IMR-90 (cell line): ENCODE data around the gene ERH. TPM values are rescaled to one million over a fixed set of nuclear protein-coding genes. Genes with fewer than 3 reads are reported as not detected.

Source experiments
- ATAC-seq: fragments of 200-7000 bp; cut with Tn5 transposase; 2 replicates; pipeline ENCODE4 v1.9.1; 2020; ENCODE audit warnings: low read depth, mild to moderate bottlenecking, moderate library complexity
- Bru-seq: library from RNA; stranded (reverse); fragments of 400-500 nt; gene quantifications from one replicate; lab custom pipeline; 2021; lab: Mats Ljungman, UMichigan
- BruChase-seq, 2 experiments: library from RNA; stranded (reverse); fragments of 400-500 nt; gene quantifications; one replicate each; lab custom pipeline; 2021; lab: Mats Ljungman, UMichigan
- BruUV-seq: library from RNA; stranded (reverse); fragments of 400-500 nt; replicated peaks from 2 replicates; lab custom pipeline; 2021; lab: Mats Ljungman, UMichigan
- CTCF ChIA-PET: fragments of 300-600 bp; formaldehyde crosslinking; extraction: SDS; loops from one replicate; lab custom pipeline; 2021; ENCODE audit warnings: antibody characterized with exemption; lab: Yijun Ruan, JAX
- POLR2A ChIA-PET: fragments of 300-600 bp; sonication (Branson Sonifier 250); formaldehyde crosslinking; loops from one replicate; lab custom pipeline; 2022; ENCODE audit warnings: antibody characterized with exemption; ENCODE audit not compliant: unreplicated experiment; lab: Charles Lee
- DNase-seq: peaks from one replicate; pipeline ENCODE4 v3.0.0; 2013
- H2AFZ ChIP-seq: replicated peaks from 2 replicates; pipeline ENCODE3; 2013; ENCODE audit warnings: low read length, mild to moderate bottlenecking; ENCODE audit not compliant: poor library complexity
- H2AK5ac ChIP-seq: 2 replicates; pipeline ENCODE4 v1.6.1; 2013; ENCODE audit warnings: low read depth, low read length, inconsistent platforms
- H2AK9ac ChIP-seq: replicated peaks from 2 replicates; pipeline ENCODE3; 2013; ENCODE audit warnings: mild to moderate bottlenecking, low read depth, low read length, moderate library complexity; ENCODE audit not compliant: poor library complexity
- H2BK120ac ChIP-seq: 2 replicates; pipeline ENCODE4 v1.6.1; 2013; ENCODE audit warnings: low read depth, low read length, inconsistent platforms
- H2BK15ac ChIP-seq: 3 replicates; pipeline ENCODE4 v1.6.1; 2013; ENCODE audit warnings: low read depth, low read length, inconsistent platforms
- H2BK20ac ChIP-seq: 2 replicates; pipeline ENCODE4 v1.6.1; 2013; ENCODE audit warnings: low read depth, mild to moderate bottlenecking, inconsistent platforms, low read length, moderate library complexity
- H2BK5ac ChIP-seq: 2 replicates; pipeline ENCODE4 v1.6.1; 2013; ENCODE audit warnings: mild to moderate bottlenecking, low read depth, low read length, inconsistent platforms; ENCODE audit not compliant: poor library complexity, severe bottlenecking
- H3K14ac ChIP-seq: replicated peaks from 2 replicates; pipeline ENCODE4 v1.6.1; 2013; ENCODE audit warnings: low read depth, low read length, inconsistent platforms
- H3K18ac ChIP-seq: 2 replicates; pipeline ENCODE4 v1.6.1; 2013; ENCODE audit warnings: low read depth, low read length, control low read depth
- H3K23ac ChIP-seq: 2 replicates; pipeline ENCODE4 v1.6.1; 2013; ENCODE audit warnings: low read depth, low read length, inconsistent platforms
- H3K27ac ChIP-seq: 2 replicates; pipeline ENCODE4 v1.5.1; 2013; ENCODE audit warnings: mild to moderate bottlenecking, control low read depth, low read length; ENCODE audit not compliant: insufficient read depth
- H3K27me3 ChIP-seq: 2 replicates; pipeline ENCODE4 v1.6.1; 2013; ENCODE audit warnings: low read length; ENCODE audit not compliant: control insufficient read depth, insufficient read depth
- H3K36me3 ChIP-seq: 2 replicates; pipeline ENCODE4 v1.6.1; 2013; ENCODE audit warnings: low read length, mixed read lengths; ENCODE audit not compliant: control insufficient read depth, insufficient read depth
- H3K4ac ChIP-seq: 2 replicates; pipeline ENCODE4 v1.6.1; 2013; ENCODE audit warnings: low read depth, low read length, inconsistent platforms
- H3K4me1 ChIP-seq: 2 replicates; pipeline ENCODE4 v1.6.1; 2013; ENCODE audit warnings: low read length, mixed read lengths; ENCODE audit not compliant: control insufficient read depth, insufficient read depth
- H3K4me2 ChIP-seq: 2 replicates; pipeline ENCODE4 v1.6.1; 2013; ENCODE audit warnings: low read depth, mild to moderate bottlenecking, control low read depth, low read length, moderate library complexity
- H3K4me3 ChIP-seq: 2 replicates; pipeline ENCODE4 v1.5.1; 2013; ENCODE audit warnings: low read depth, mild to moderate bottlenecking, control low read depth, low read length, moderate library complexity; ENCODE audit not compliant: insufficient read depth
- H3K56ac ChIP-seq: 2 replicates; pipeline ENCODE4 v1.6.1; 2013; ENCODE audit warnings: low read length, inconsistent platforms; ENCODE audit not compliant: insufficient read depth; ENCODE audit errors: extremely low read depth
- H3K79me1 ChIP-seq, 2 experiments: 2 replicates each; pipeline ENCODE4 v1.6.1; 2013; ENCODE audit warnings: low read length in 2 of 2, inconsistent platforms in 1 of 2, low read depth in 1 of 2
- H3K9ac ChIP-seq: 2 replicates; pipeline ENCODE4 v1.6.1; 2013; ENCODE audit warnings: low read depth, low read length, control low read depth
- H3K9me1 ChIP-seq: 2 replicates; pipeline ENCODE4 v1.6.1; 2013; ENCODE audit warnings: low read length, inconsistent platforms; ENCODE audit not compliant: insufficient read depth
- H3K9me3 ChIP-seq: 2 replicates; pipeline ENCODE4 v1.6.1; 2013; ENCODE audit warnings: low read length; ENCODE audit not compliant: control insufficient read depth, insufficient read depth
- H4K20me1 ChIP-seq: 2 replicates; pipeline ENCODE4 v1.6.1; 2013; ENCODE audit warnings: low read length, inconsistent platforms; ENCODE audit not compliant: insufficient read depth
- H4K5ac ChIP-seq: 2 replicates; pipeline ENCODE4 v1.6.1; 2013; ENCODE audit warnings: mild to moderate bottlenecking, low read depth, low read length, control low read depth
- H4K8ac ChIP-seq, 2 experiments: 2 replicates each; pipeline ENCODE4 v1.6.1; 2013; ENCODE audit warnings: low read depth in 2 of 2, low read length in 2 of 2, control low read depth in 1 of 2, inconsistent platforms in 1 of 2
- H4K91ac ChIP-seq: 2 replicates; pipeline ENCODE4 v1.6.1; 2013; ENCODE audit warnings: low read depth, low read length, inconsistent platforms; ENCODE audit not compliant: insufficient read depth
- CEBPB ChIP-seq: IDR thresholded peaks from 2 replicates; pipeline ENCODE4 v1.6.1; 2012; ENCODE audit warnings: low read depth, low read length, improper control_type of control experiment
- FOS ChIP-seq: fragments of 150-350 bp; IDR thresholded peaks from 2 replicates; pipeline ENCODE4 v1.6.1; 2016; ENCODE audit warnings: low read depth, low read length
- MAFK ChIP-seq: IDR thresholded peaks from 2 replicates; pipeline ENCODE4 v1.6.1; 2012; ENCODE audit warnings: low read depth, low read length, improper control_type of control experiment
- MAZ ChIP-seq: IDR thresholded peaks from 2 replicates; pipeline ENCODE4 v1.6.1; 2012; ENCODE audit warnings: low read depth, mild to moderate bottlenecking, low read length, improper control_type of control experiment, moderate library complexity, borderline replicate concordance
- MXI1 ChIP-seq: IDR thresholded peaks from 2 replicates; pipeline ENCODE4 v1.6.1; 2012; ENCODE audit warnings: low read depth, mild to moderate bottlenecking, low read length, moderate library complexity, borderline replicate concordance
- NFE2L2 ChIP-seq: fragments of 150-350 bp; IDR thresholded peaks from 2 replicates; pipeline ENCODE4 v1.6.1; 2016; ENCODE audit warnings: low read depth, mild to moderate bottlenecking, low read length
- POLR2A ChIP-seq: IDR thresholded peaks from 2 replicates; pipeline ENCODE4 v1.6.1; 2012; ENCODE audit warnings: mild to moderate bottlenecking, low read depth, low read length
- RAD21 ChIP-seq: IDR thresholded peaks from 2 replicates; pipeline ENCODE4 v1.6.1; 2012; ENCODE audit warnings: low read length, improper control_type of control experiment
- RCOR1 ChIP-seq: IDR thresholded peaks from 2 replicates; pipeline ENCODE4 v1.6.1; 2012; ENCODE audit warnings: mild to moderate bottlenecking, low read length, improper control_type of control experiment; ENCODE audit not compliant: insufficient replicate concordance
- RFX5 ChIP-seq: IDR thresholded peaks from 2 replicates; pipeline ENCODE4 v1.8.0; 2012; ENCODE audit warnings: low read depth, mild to moderate bottlenecking, low read length, moderate library complexity
- SMC3 ChIP-seq: fragments of 150-350 bp; IDR thresholded peaks from 2 replicates; pipeline ENCODE4 v1.6.1; 2016; ENCODE audit warnings: low read depth, mild to moderate bottlenecking, antibody characterized with exemption, low read length, moderate library complexity
- USF2 ChIP-seq: fragments of 150-350 bp; IDR thresholded peaks from 2 replicates; pipeline ENCODE4 v1.6.1; 2017; ENCODE audit warnings: mild to moderate bottlenecking, antibody characterized with exemption, low read length, low read depth
- WGBS, 2 experiments: methylation state at CpG; one replicate each; pipeline versions ENCODE4 v1.1.5 to v1.1.7; 2013; ENCODE audit warnings: missing lambda C conversion rate in 2 of 2; ENCODE audit not compliant: insufficient read length in 1 of 2; ENCODE audit errors: extremely low coverage in 2 of 2; 5-methylcytosine and 5-hydroxymethylcytosine counted together
- dilution Hi-C: fragments of 300-500 bp; cut with HindIII; formaldehyde crosslinking; loops from one replicate; pipeline ENCODE4 v1.14.3; 2018; ENCODE audit warnings: low sequenced_read_pairs; ENCODE audit not compliant: unreplicated experiment
- in situ Hi-C: fragments of 300-500 bp; cut with MboI; formaldehyde crosslinking; loops from 3 replicates; pipeline ENCODE4 v1.14.3; 2019; ENCODE audit warnings: low sequenced_read_pairs, inconsistent platforms, mixed read lengths
- intact Hi-C: fragments of 100-400 bp; cut with micrococcal nuclease; formaldehyde crosslinking; loops from 2 replicates; pipeline ENCODE4 v1.10.0; 2022
- long read RNA-seq: library from polyadenylated mRNA; unstranded; transcript quantifications from one replicate; pipeline ENCODE4 v2.0.0, GENCODE V29; 2021; ENCODE audit not compliant: unreplicated experiment
- polyA plus RNA-seq, 3 experiments: library from polyadenylated mRNA; depleted of rRNA; stranded (reverse); fragments of >200 nt; gene quantifications; 2 replicates each; pipeline ENCODE4 v1.2.3, GENCODE V29; 2012; ENCODE audit warnings: low replicate concordance in 1 of 3
- total RNA-seq: library from RNA; depleted of rRNA; stranded (reverse); fragments of >200 nt; gene quantifications from 2 replicates; pipeline ENCODE4 v1.2.3, GENCODE V29; 2012; rRNA removed
- TF ChIP-seq, protein P1 (sequence below): conservative IDR thresholded peaks from 2 replicates; pipeline ENCODE4 v1.5.1; 2012; ENCODE audit warnings: mild to moderate bottlenecking, low read depth, low read length, improper control_type of control experiment

Gene ERH
- total RNA-seq (64.2 and 189 TPM in 2 replicates), polyA plus RNA-seq (2012; rRNA removed) (128 and 150 TPM in 2 replicates), Bru-seq, nascent RNA (percentile 89 among the genes with signal in this experiment), BruChase-seq, experiment 1, labeled RNA remaining after a 6-hour chase (percentile 75 among the genes with signal in this experiment), BruChase-seq, experiment 2, labeled RNA remaining after a 2-hour chase (percentile 68 among the genes with signal in this experiment)
- 69.6 and 77.4 TPM in 2 replicates for polyA plus RNA-seq (2012; cell fraction: cytosol; rRNA removed)
- polyA plus RNA-seq (2012; cell fraction: nucleus; rRNA removed; ENCODE audit: low replicate concordance), result 10.6 and 38.1 TPM in 2 replicates
- long read RNA-seq, transcript ERH-203 (4 exons, 1,124 nt), result major isoform, 22 of 28 reads
- long read RNA-seq, partial matches to known transcripts, result 1 of 28 reads
- long read RNA-seq, other reads (novel, unspliced or antisense), result 4 of 28 reads

GRCh38 chr14:69398053-69398817, at the start of gene ERH, which contains the start of gene SLC39A9:
Gene ERH (minus strand): TSS chr14:69398299. CDS start chr14:69398233, 66 bp downstream.
Gene SLC39A9 (plus strand): TSS chr14:69398692. CDS start chr14:69399370, 678 bp downstream.
- BruUV-seq, result no TSS peak
- Histone ChIP-seq H2BK20ac (peak within 1 kb of the TSS; percentile 66), H3K9ac (peak within 1 kb of the TSS; percentile 96), H2AFZ (peak within 1 kb of the TSS; percentile 84), H3K27ac (peak within 1 kb of the TSS; percentile 94), H3K36me3 (peaks cover 12% of the 10 kb centered on the region), H3K4ac (peak within 1 kb of the TSS; percentile 94), H3K79me1 (peaks cover 25 to 62% of the 10 kb centered on the region in 2 experiments), H3K23ac (peak within 1 kb of the TSS; percentile 96), H3K9me1 (peaks cover 9% of the 10 kb centered on the region), H4K20me1 (peaks cover 24% of the 10 kb centered on the region), H3K4me2 (peak within 1 kb of the TSS; percentile 87), H4K8ac (peak within 1 kb of the TSS; percentile 58 to 98), H2BK5ac (peak within 1 kb of the TSS; percentile 92), H2BK15ac (peak within 1 kb of the TSS; percentile 52; the same call in 1 of the 3 replicates), H3K56ac (peak within 1 kb of the TSS; percentile 98), H3K4me1 (peaks cover 1% of the 10 kb centered on the region; the same call in 1 of the 2 replicates), H3K18ac (peak within 1 kb of the TSS; percentile 84), H4K5ac (peak within 1 kb of the TSS; percentile 98), H3K14ac (peak within 1 kb of the TSS; percentile 95), H3K27me3 (no peaks in the 10 kb centered on the region), H2AK5ac (peak within 1 kb of the TSS; percentile 65), H2BK120ac (peak within 1 kb of the TSS; percentile 86), H4K91ac (peak within 1 kb of the TSS; percentile 95), H3K9me3 (no peaks in the 10 kb centered on the region), H2AK9ac (peak within 1 kb of the TSS; percentile 68), H3K4me3 (peak within 1 kb of the TSS; percentile 57)
- CTCF ChIA-PET, result interaction anchor here (0.6 to 1.0 kb wide), 2 partner anchors 15 to 269 kb away, joined by 3 read pairs; no protein-coding TSS in a partner anchor
- DNase-seq, result peak; percentile 97
- dilution Hi-C loops (no loop called here), intact Hi-C loops (loop anchor here (1.0 to 2.0 kb wide), 2 partner anchors 62 to 155 kb away; no protein-coding TSS in a partner anchor), in situ Hi-C loops (no loop called here)
- POLR2A ChIA-PET, result interaction anchor here (0.6 to 0.7 kb wide), 3 partner anchors 15 to 440 kb away, joined by 3 to 6 read pairs (median 3); no protein-coding TSS in a partner anchor
- ATAC-seq, result peak; percentile 93
- 0% methylated on average over 4 of the region's 53 CpGs; no CpG with 5 or more reads in 1 of the 2 experiments for WGBS, 2 experiments
- no peak for TF ChIP-seq RFX5
- no peak for TF ChIP-seq RCOR1
- no peak for TF ChIP-seq USF2
- peak; percentile 69; the same call in 1 of the 2 replicates for TF ChIP-seq MXI1
- peak; percentile 40; the same call in 1 of the 2 replicates for TF ChIP-seq MAZ
- TF ChIP-seq NFE2L2, result no peak
- no peak; the same call in 1 of the 2 replicates for TF ChIP-seq RAD21
- peak; percentile 93 for TF ChIP-seq POLR2A
- no peak for TF ChIP-seq CEBPB
- TF ChIP-seq SMC3, result no peak
- no peak for TF ChIP-seq MAFK
- no peak for TF ChIP-seq FOS
- TF ChIP-seq, protein P1, sequence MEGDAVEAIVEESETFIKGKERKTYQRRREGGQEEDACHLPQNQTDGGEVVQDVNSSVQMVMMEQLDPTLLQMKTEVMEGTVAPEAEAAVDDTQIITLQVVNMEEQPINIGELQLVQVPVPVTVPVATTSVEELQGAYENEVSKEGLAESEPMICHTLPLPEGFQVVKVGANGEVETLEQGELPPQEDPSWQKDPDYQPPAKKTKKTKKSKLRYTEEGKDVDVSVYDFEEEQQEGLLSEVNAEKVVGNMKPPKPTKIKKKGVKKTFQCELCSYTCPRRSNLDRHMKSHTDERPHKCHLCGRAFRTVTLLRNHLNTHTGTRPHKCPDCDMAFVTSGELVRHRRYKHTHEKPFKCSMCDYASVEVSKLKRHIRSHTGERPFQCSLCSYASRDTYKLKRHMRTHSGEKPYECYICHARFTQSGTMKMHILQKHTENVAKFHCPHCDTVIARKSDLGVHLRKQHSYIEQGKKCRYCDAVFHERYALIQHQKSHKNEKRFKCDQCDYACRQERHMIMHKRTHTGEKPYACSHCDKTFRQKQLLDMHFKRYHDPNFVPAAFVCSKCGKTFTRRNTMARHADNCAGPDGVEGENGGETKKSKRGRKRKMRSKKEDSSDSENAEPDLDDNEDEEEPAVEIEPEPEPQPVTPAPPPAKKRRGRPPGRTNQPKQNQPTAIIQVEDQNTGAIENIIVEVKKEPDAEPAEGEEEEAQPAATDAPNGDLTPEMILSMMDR, result 0 out of 2 replicates have a peak, but pooled peaks have one; percentile 0
